OCI-LY7 (cell line): ENCODE data around the gene TSR1. TPM values are rescaled to one million over a fixed set of nuclear protein-coding genes. Genes with fewer than 3 reads are reported as not detected.

Experiments
- BruUV-seq: library from RNA; stranded (reverse); fragments of 400-500 nt; replicated peaks from 2 replicates; lab custom pipeline; 2021; lab: Mats Ljungman, UMichigan
- CTCF ChIA-PET: fragments of 300-600 bp; sonication (Branson Sonifier 250); formaldehyde crosslinking; loops from one replicate; lab custom pipeline; 2022; ENCODE audit warnings: antibody characterized with exemption; ENCODE audit not compliant: unreplicated experiment; lab: Charles Lee
- POLR2A ChIA-PET: fragments of 300-600 bp; sonication (Branson Sonifier 250); formaldehyde crosslinking; loops from one replicate; lab custom pipeline; 2022; ENCODE audit warnings: antibody characterized with exemption; lab: Charles Lee
- DNase-seq: peaks from one replicate; pipeline ENCODE4 v3.0.0-alpha.2; 2015; ENCODE audit warnings: low spot score
- H2AFZ ChIP-seq: fragments of 200-600 bp; sonication (generic), shearing (Covaris generic); 2 replicates; pipeline ENCODE4 v1.6.1; 2014; ENCODE audit warnings: mild to moderate bottlenecking, antibody characterized with exemption, low read length, moderate library complexity
- H3K27ac ChIP-seq: fragments of 200-600 bp; sonication (generic); 2 replicates; pipeline ENCODE4 v1.5.1; 2014; ENCODE audit warnings: mixed run types, low read depth, mild to moderate bottlenecking, moderate library complexity, low read length, inconsistent platforms; ENCODE audit not compliant: poor library complexity, severe bottlenecking
- H3K36me3 ChIP-seq: fragments of 200-600 bp; sonication (generic); 2 replicates; pipeline ENCODE4 v1.6.1; 2014; ENCODE audit warnings: mild to moderate bottlenecking, antibody characterized with exemption, low read length, moderate library complexity, mixed read lengths; ENCODE audit not compliant: insufficient read depth
- H3K4me1 ChIP-seq: fragments of 200-600 bp; sonication (generic); 2 replicates; pipeline ENCODE4 v1.5.1; 2014; ENCODE audit warnings: mild to moderate bottlenecking, low read length; ENCODE audit not compliant: insufficient read depth, poor library complexity, severe bottlenecking
- H3K4me2 ChIP-seq: fragments of 200-600 bp; sonication (generic); 2 replicates; pipeline ENCODE4 v1.6.1; 2014; ENCODE audit warnings: mild to moderate bottlenecking, low read length
- H3K4me3 ChIP-seq: fragments of 200-600 bp; sonication (generic); 2 replicates; pipeline ENCODE4 v1.5.1; 2014; ENCODE audit warnings: mild to moderate bottlenecking, low read depth, low read length; ENCODE audit not compliant: poor library complexity, severe bottlenecking
- H3K79me2 ChIP-seq: fragments of 200-600 bp; sonication (generic); 2 replicates; pipeline ENCODE4 v1.6.1; 2016; ENCODE audit warnings: low read depth, mild to moderate bottlenecking, low read length, moderate library complexity, mixed read lengths; ENCODE audit not compliant: insufficient read depth
- H3K9me2 ChIP-seq: fragments of 200-600 bp; sonication (generic); 2 replicates; pipeline ENCODE4 v1.6.1; 2016; ENCODE audit warnings: mild to moderate bottlenecking, low read length, mixed read lengths; ENCODE audit not compliant: insufficient read depth
- H3K9me3 ChIP-seq: fragments of 200-600 bp; sonication (generic); 2 replicates; pipeline ENCODE4 v1.6.1; 2014; ENCODE audit warnings: mild to moderate bottlenecking, mixed run types, low read length, mixed read lengths
- H4K20me1 ChIP-seq: fragments of 200-600 bp; sonication (generic); 2 replicates; pipeline ENCODE4 v1.6.1; 2014; ENCODE audit warnings: mild to moderate bottlenecking, antibody characterized with exemption, low read length, moderate library complexity, mixed read lengths; ENCODE audit not compliant: insufficient read depth
- EZH2phosphoT487 ChIP-seq: fragments of 200-600 bp; sonication (generic); IDR thresholded peaks from 2 replicates; pipeline ENCODE4 v1.6.1; 2018; ENCODE audit warnings: low read depth, borderline replicate concordance, mild to moderate bottlenecking, mixed run types, antibody characterized with exemption, low read length, moderate library complexity, mixed read lengths
- intact Hi-C: fragments of 100-400 bp; cut with micrococcal nuclease; formaldehyde crosslinking; loops from one replicate; pipeline ENCODE4 v1.10.0; 2022; ENCODE audit not compliant: unreplicated experiment
- total RNA-seq, 2 experiments: library from RNA; depleted of rRNA in 1 of 2; stranded (reverse); fragments of >200 nt in 1 of 2; shearing (Covaris generic) in 1 of 2; gene quantifications; 2 replicates each; pipeline ENCODE4 v1.2.3, GENCODE V29; 2014 to 2022
- TF ChIP-seq, protein P1 (sequence below): fragments of 200-600 bp; sonication (generic); conservative IDR thresholded peaks from 2 replicates; pipeline ENCODE4 v1.5.1; 2014; ENCODE audit warnings: mild to moderate bottlenecking, antibody characterized with exemption, low read length, moderate library complexity, mixed read lengths

TSR1 gene
- total RNA-seq, 2 experiments from 2014 or later = 58.7 to 85.8 TPM

DNA sequence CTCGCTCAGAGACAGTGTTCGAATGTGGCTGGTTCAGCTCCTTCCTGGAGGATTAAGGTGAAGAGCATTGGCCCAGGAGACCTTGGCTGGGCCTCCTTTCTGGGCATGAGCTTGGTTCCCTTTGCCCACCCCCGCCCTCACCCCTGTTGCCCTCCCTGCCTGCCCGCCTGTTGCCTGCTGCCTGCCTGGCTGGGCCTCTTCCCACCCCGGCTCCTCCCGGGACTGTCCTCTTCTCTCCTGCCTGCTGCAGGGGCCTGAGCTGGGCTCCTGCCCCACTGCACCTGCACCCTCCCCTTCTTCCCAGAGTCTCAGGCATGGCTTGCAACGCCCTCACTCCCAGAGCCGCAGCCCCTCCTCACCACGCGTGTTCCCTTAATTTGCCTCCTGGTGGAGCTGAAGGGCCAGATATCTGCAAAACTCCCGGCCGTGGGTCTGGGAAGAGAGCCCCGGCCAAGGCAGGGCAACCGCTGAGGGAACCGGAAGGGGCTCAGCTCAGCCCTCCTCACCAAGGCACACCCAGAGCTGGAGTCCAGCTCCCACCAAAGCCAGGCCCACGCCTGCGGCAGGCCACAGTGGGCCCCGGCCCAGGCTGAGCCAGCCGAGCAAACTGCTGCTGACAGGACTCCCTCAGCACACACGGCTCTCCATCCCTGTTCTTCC lies 33.4 kb upstream of the TSR1 start:
- no peaks in the 10 kb centered on the region for H3K36me3 ChIP-seq
- DNase-seq = peak; percentile 28
- no peaks in the 10 kb centered on the region for H4K20me1 ChIP-seq
- H3K9me3 ChIP-seq = no peaks in the 10 kb centered on the region
- TF ChIP-seq EZH2phosphoT487 = no peak
- TF ChIP-seq, protein P1, sequence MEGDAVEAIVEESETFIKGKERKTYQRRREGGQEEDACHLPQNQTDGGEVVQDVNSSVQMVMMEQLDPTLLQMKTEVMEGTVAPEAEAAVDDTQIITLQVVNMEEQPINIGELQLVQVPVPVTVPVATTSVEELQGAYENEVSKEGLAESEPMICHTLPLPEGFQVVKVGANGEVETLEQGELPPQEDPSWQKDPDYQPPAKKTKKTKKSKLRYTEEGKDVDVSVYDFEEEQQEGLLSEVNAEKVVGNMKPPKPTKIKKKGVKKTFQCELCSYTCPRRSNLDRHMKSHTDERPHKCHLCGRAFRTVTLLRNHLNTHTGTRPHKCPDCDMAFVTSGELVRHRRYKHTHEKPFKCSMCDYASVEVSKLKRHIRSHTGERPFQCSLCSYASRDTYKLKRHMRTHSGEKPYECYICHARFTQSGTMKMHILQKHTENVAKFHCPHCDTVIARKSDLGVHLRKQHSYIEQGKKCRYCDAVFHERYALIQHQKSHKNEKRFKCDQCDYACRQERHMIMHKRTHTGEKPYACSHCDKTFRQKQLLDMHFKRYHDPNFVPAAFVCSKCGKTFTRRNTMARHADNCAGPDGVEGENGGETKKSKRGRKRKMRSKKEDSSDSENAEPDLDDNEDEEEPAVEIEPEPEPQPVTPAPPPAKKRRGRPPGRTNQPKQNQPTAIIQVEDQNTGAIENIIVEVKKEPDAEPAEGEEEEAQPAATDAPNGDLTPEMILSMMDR = peak; percentile 50
- no peak overlapping the region for H3K4me3 ChIP-seq
- no TSS peak for BruUV-seq
- ChIA-PET CTCF (no interaction called here), POLR2A (interaction anchor here (0.5 kb wide), 1 partner anchor 105 kb away, joined by 3 read pairs; no protein-coding TSS in a partner anchor)
- no peak overlapping the region for H3K4me2 ChIP-seq
- no peaks in the 10 kb centered on the region for H3K9me2 ChIP-seq
- no peaks in the 10 kb centered on the region for H3K4me1 ChIP-seq
- H3K79me2 ChIP-seq = no peaks in the 10 kb centered on the region
- intact Hi-C loops = no loop called here
- H2AFZ ChIP-seq = no peak overlapping the region
- no peak overlapping the region for H3K27ac ChIP-seq

DNA sequence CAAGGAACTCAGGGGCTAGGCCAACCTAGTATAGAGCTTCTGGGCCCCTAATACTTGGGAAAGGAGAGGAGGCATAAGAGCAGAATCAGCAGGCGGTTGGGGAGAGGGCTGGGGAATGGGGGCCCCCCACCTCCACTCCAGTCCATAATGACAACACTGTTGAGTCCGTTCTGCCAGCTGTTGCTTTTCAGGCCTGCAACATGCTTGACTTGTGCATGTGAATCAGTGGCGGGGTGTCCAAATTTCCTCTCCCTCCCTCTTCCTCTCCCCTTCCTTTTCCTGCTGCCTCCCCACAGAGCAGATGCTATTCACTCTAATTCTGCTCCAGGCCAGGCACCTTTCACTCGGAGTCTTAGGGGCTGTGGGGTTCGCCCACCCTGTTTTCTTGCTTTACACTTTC lies 32.8 kb upstream of the TSR1 start:
- CTCF ChIA-PET = no interaction called here
- H3K4me3 ChIP-seq = no peak overlapping the region
- BruUV-seq = no TSS peak

More for the DNA sequence above, 32.8 kb upstream of the TSR1 start:
- Histone ChIP-seq H4K20me1 (no peaks in the 10 kb centered on the region), H3K36me3 (no peaks in the 10 kb centered on the region), H3K4me1 (no peaks in the 10 kb centered on the region), H3K27ac (no peak overlapping the region), H3K79me2 (no peaks in the 10 kb centered on the region), H3K4me2 (no peak overlapping the region), H3K9me3 (no peaks in the 10 kb centered on the region), H2AFZ (no peak overlapping the region), H3K9me2 (no peaks in the 10 kb centered on the region)
- TF ChIP-seq EZH2phosphoT487 = no peak
- TF ChIP-seq, protein P1 = no peak
- POLR2A ChIA-PET = interaction anchor here (0.5 to 0.6 kb wide), 2 partner anchors 105 to 1598 kb away, joined by 3 to 4 read pairs; no protein-coding TSS in a partner anchor
- no peak for DNase-seq
- intact Hi-C loops = no loop called here
